Brain pericyte (primary cell): Measurements from ENCODE around the gene GLT1D1.

Source experiments
- DNase-seq: peaks from one replicate; pipeline ENCODE4 v3.0.0-alpha.2; 2012; ENCODE audit warnings: low read depth, low spot score

GLT1D1 gene

GRCh38 chr12:128911861-128912260, 58.6 kb downstream of the GLT1D1 start:
- no peak for DNase-seq

GRCh38 chr12:128914908-128915563, 61.8 kb downstream of the GLT1D1 start:
- DNase-seq, result no peak

- DNase-seq, result no peak
Measured at GRCh38 chr12:128916425-128916824, 63.1 kb downstream of the GLT1D1 start.

GRCh38 chr12:128918481-128919260, 65.4 kb downstream of the GLT1D1 start:
- DNase-seq, result no peak

GRCh38 chr12:128920468-128920867, 67.2 kb downstream of the GLT1D1 start:
- no peak for DNase-seq

- no peak for DNase-seq
Measured at GRCh38 chr12:128928361-128928760, 75.1 kb downstream of the GLT1D1 start.

- DNase-seq, result no peak
Measured at GRCh38 chr12:128929057-128929456, 75.8 kb downstream of the GLT1D1 start.

GRCh38 chr12:128930606-128931005, 77.3 kb downstream of the GLT1D1 start:
- DNase-seq, result no peak

GRCh38 chr12:128932521-128932920, 79.2 kb downstream of the GLT1D1 start:
- no peak for DNase-seq

GRCh38 chr12:128933039-128933438, 79.8 kb downstream of the GLT1D1 start:
- DNase-seq, result no peak

- no peak for DNase-seq
Measured at GRCh38 chr12:128933926-128934325, 80.6 kb downstream of the GLT1D1 start.

GRCh38 chr12:128938886-128939285, 85.6 kb downstream of the GLT1D1 start:
- no peak for DNase-seq

- DNase-seq, result no peak
Measured at GRCh38 chr12:128940090-128940888, 87.0 kb downstream of the GLT1D1 start.

GRCh38 chr12:128940974-128941373, 87.7 kb downstream of the GLT1D1 start:
- no peak for DNase-seq

- DNase-seq, result no peak
Measured at GRCh38 chr12:128942960-128943477, 89.7 kb downstream of the GLT1D1 start.

- no peak for DNase-seq
Measured at GRCh38 chr12:128944956-128945355, 91.7 kb downstream of the GLT1D1 start.

GRCh38 chr12:128947209-128947608, 93.9 kb downstream of the GLT1D1 start:
- DNase-seq, result no peak

GRCh38 chr12:128949086-128949485, 95.8 kb downstream of the GLT1D1 start:
- no peak for DNase-seq

- no peak for DNase-seq
Measured at GRCh38 chr12:128951448-128951847, 98.2 kb downstream of the GLT1D1 start.

GRCh38 chr12:128956755-128957154, 103.5 kb downstream of the GLT1D1 start:
- DNase-seq, result no peak

- no peak for DNase-seq
Measured at GRCh38 chr12:128959901-128960300, 106.6 kb downstream of the GLT1D1 start.

- no peak for DNase-seq
Measured at GRCh38 chr12:128961308-128961902, 108.1 kb downstream of the GLT1D1 start.
